ENCODE results near the gene ZRANB3. TPM values are rescaled to one million over a fixed set of nuclear protein-coding genes. Genes with fewer than 3 reads are reported as not detected.
"Not testable (repeated sequence)": the region's sequence is repeated elsewhere in the genome, so short reads cannot be mapped to it uniquely, and the experiment has no call there.

Gene ZRANB3
- total RNA-seq, 2 experiments from 2014 or later = 7.6 TPM

DNA sequence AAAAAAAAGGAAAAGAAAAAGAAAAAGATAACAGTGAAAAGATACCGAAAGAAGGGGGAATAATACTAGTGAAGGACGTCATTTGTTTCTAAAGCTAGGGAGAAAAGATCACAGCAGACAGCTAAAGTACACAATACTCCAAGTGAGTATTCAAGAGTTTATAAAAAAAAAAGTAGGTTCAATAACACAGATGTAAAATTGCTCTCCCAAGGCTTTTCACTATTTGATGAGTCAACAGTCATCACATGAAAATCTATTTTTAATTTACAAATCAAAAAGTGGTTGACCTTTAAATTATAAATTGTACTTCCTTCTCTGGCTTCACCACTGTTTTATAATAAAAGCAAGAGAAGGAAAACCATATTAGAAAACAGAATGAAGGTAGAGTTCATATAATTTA lies 144.0 kb downstream of the ZRANB3 start:
- Mint-ChIP-seq H3K4me3 (no peak overlapping the region), H3K9me3 (ENCODE audit: low read depth) (peaks cover 2% of the 10 kb centered on the region), H3K36me3 (peaks cover 5% of the 10 kb centered on the region), H3K27ac (no peak overlapping the region), H3K4me1 (no peaks in the 10 kb centered on the region), H3K27me3 (no peaks in the 10 kb centered on the region)
- CTCF ChIA-PET = no interaction called here
- no peak for DNase-seq
- no peak for ATAC-seq

DNA sequence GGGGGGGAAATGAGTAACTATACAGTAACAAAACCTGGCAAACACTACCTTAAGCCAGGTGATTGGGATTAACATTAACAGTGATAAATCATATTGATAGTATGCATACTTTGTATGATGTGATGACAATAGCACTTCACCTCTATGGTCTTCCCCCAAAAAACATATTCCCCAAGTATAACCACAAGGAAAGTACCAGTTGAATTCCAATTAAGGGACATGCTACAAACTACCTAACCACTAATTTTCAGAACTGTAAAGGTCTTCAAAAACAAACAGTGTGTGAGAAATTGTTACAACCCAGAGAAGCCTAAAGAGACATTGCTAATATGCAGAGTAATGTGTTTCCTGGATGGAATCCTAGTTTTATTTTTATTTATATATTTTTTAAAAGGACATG lies 152.4 kb downstream of the ZRANB3 start:
- H3K9me3 Mint-ChIP-seq (ENCODE audit: low read depth) = peaks cover 7% of the 10 kb centered on the region
- DNase-seq = no peak
- no peaks in the 10 kb centered on the region for H3K4me1 Mint-ChIP-seq
- ATAC-seq = no peak
- CTCF ChIA-PET = no interaction called here
- no peak overlapping the region for H3K4me3 Mint-ChIP-seq
- peaks cover 10% of the 10 kb centered on the region for H3K36me3 Mint-ChIP-seq
- no peak overlapping the region for H3K27ac Mint-ChIP-seq
- H3K27me3 Mint-ChIP-seq = no peaks in the 10 kb centered on the region

DNA sequence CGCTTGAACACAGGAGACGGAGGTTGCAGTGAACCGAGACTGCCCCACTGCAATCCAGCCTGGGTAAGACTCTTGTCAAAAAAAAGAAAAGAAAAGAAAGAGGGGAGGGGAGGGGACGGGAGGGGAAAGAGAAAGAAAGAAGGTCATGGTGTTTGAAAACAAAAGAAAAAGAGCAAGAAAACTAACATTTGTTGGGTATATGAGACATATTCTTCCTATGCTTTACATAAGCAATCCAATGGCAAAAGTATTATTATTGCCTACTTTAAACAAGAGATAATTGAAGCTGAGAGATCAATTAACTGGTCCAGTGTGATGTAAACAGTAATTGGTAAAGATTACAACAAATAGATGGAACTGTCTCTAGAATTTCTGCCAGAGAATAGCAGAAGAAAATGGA lies 157.3 kb downstream of the ZRANB3 start:
- no peaks in the 10 kb centered on the region for H3K27me3 Mint-ChIP-seq
- H3K36me3 Mint-ChIP-seq = peaks cover 10% of the 10 kb centered on the region
- DNase-seq = no peak
- no peak overlapping the region for H3K27ac Mint-ChIP-seq
- CTCF ChIA-PET = no interaction called here
- no peak for ATAC-seq
- H3K4me1 Mint-ChIP-seq = no peaks in the 10 kb centered on the region
- no peak overlapping the region for H3K4me3 Mint-ChIP-seq
- H3K9me3 Mint-ChIP-seq (ENCODE audit: low read depth) = peaks cover 9% of the 10 kb centered on the region

DNA sequence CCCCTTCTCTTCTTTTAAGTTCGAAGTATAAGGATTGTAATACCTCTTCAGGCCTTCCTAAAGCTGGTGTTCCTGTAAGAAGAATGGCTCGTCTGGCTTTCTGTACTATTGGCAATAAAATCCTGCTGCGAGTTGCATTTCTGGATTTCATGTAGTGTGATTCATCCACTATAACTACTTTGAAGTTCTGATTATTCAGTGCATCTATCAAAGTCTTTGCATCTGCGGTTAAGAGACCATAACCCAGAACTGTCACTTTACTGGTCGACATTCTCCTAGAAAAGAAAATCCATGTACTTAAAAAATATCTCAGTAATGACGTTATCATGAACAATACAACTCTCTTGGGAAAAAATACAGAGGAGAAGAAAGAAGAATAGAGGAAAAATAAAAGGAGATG lies 181.1 kb downstream of the ZRANB3 start:
- peaks cover 18% of the 10 kb centered on the region for H3K9me3 Mint-ChIP-seq (ENCODE audit: low read depth)
- CTCF ChIA-PET = no interaction called here

DNA sequence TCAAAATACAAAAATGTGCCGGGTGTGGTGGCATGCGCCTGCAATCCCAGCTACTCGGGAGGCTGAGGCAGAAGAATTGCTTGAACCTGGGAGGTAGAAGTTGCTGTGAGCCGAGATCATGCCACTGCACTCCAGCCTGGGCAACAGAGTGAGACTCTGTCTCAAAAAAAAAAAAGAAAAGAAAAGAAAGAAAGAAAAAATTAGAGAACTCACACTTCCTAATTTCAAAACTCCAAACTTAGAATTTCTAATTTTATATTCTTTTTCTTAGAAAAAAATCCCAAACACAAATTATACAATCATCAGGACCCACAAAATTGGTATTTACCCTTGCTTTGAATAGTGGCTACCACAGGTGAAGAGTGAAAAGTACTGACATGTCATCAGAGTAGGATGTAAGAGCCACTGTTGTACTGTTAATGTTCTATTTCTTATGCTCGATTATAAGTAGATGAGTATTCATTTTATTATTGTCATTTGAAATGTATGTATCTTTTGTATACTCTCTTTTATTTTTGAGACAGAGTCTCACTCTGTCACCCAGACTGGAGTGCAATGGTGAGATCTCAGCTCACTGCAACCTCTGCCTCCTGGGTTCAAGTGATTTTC lies 182.8 kb downstream of the ZRANB3 start:
- H3K27ac Mint-ChIP-seq, ATAC-seq, CTCF ChIA-PET, H3K4me1 Mint-ChIP-seq, H3K27me3 Mint-ChIP-seq, DNase-seq, H3K4me3 Mint-ChIP-seq: not testable (repeated sequence)
- Mint-ChIP-seq H3K36me3 (peaks cover 32% of the 10 kb centered on the region), H3K9me3 (ENCODE audit: low read depth) (peaks cover 16% of the 10 kb centered on the region)

More for the DNA sequence above, 181.1 kb downstream of the ZRANB3 start:
- Mint-ChIP-seq H3K27ac (no peak overlapping the region), H3K36me3 (peaks cover 28% of the 10 kb centered on the region), H3K27me3 (no peaks in the 10 kb centered on the region), H3K4me1 (no peaks in the 10 kb centered on the region), H3K4me3 (no peak overlapping the region)
- no peak for DNase-seq
- ATAC-seq = no peak

DNA sequence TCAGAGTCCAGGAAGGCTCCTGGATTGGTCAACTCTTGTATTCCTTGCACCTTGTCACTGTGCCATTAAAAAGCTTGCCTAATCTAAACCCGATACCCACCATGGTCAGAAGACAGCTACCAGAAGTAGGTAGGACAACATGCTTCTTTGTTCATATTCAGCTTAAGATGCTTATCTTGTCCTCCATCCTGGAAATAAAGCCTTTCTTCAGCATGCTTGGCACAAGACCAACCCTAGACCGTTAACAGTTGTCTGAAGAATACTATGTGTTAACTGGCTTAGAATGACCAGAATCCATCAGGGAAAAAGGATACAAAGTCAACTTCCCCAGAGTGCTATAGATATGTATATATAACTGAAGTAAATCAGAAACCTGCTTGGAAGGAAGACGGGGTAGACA lies 193.9 kb downstream of the ZRANB3 start:
- no peaks in the 10 kb centered on the region for H3K27me3 Mint-ChIP-seq
- no peak for DNase-seq
- CTCF ChIA-PET = no interaction called here
- no peak overlapping the region for H3K4me3 Mint-ChIP-seq
- no peaks in the 10 kb centered on the region for H3K4me1 Mint-ChIP-seq
- no peak overlapping the region for H3K27ac Mint-ChIP-seq
- ATAC-seq = no peak
- H3K9me3 Mint-ChIP-seq (ENCODE audit: low read depth) = peaks cover 4% of the 10 kb centered on the region
- peaks cover 9% of the 10 kb centered on the region for H3K36me3 Mint-ChIP-seq

DNA sequence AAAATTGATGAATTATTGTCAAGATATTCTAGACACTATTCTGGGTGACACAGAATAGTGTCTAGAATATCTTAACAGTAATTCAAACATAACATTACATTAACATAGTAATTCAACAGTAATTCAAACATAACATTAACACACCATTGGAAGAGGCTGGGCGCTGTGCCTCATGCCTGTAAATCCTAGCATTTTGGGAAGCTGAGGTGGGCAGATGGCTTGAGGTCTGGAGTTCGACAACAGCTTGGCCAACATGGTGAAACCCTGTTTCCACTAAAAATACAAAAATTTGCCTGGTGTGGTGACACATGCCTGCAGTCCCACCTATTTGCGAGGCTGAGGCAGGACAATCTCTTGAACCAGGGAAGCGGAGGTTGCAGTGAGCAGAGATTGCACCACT lies 195.8 kb downstream of the ZRANB3 start:
- no peaks in the 10 kb centered on the region for H3K4me1 Mint-ChIP-seq

DNA sequence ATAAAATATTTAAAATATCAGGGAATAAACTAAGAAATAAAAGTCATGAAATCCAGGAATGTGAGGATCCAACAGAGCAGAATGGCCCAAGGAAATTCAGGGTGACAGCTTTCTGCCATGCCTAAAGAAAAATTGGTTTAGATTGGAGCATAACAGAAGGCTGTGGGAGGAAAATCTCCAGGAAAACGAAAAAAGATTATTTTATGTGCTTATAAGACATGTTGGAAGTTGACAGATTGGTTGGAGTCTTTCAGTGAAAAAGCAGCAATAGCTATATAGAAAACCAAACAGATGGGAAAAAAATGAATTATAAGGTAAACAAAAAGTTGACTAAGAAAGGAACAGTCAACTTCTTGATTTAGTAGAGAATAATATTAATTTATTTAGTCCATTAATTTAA lies 203.9 kb downstream of the ZRANB3 start:
- Mint-ChIP-seq H3K4me3 (no peak overlapping the region), H3K4me1 (no peaks in the 10 kb centered on the region), H3K27me3 (no peaks in the 10 kb centered on the region), H3K9me3 (ENCODE audit: low read depth) (peaks cover 6% of the 10 kb centered on the region), H3K36me3 (peaks cover 3% of the 10 kb centered on the region), H3K27ac (no peak overlapping the region)
- DNase-seq = no peak
- no peak for ATAC-seq
- CTCF ChIA-PET = no interaction called here

More for the DNA sequence above, 195.8 kb downstream of the ZRANB3 start:
- peaks cover 2% of the 10 kb centered on the region for H3K9me3 Mint-ChIP-seq (ENCODE audit: low read depth)
- no peaks in the 10 kb centered on the region for H3K27me3 Mint-ChIP-seq
- H3K27ac Mint-ChIP-seq = no peak overlapping the region
- no peak for DNase-seq
- no peak for ATAC-seq
- CTCF ChIA-PET = no interaction called here
- H3K4me3 Mint-ChIP-seq = no peak overlapping the region
- H3K36me3 Mint-ChIP-seq = peaks cover 7% of the 10 kb centered on the region

DNA sequence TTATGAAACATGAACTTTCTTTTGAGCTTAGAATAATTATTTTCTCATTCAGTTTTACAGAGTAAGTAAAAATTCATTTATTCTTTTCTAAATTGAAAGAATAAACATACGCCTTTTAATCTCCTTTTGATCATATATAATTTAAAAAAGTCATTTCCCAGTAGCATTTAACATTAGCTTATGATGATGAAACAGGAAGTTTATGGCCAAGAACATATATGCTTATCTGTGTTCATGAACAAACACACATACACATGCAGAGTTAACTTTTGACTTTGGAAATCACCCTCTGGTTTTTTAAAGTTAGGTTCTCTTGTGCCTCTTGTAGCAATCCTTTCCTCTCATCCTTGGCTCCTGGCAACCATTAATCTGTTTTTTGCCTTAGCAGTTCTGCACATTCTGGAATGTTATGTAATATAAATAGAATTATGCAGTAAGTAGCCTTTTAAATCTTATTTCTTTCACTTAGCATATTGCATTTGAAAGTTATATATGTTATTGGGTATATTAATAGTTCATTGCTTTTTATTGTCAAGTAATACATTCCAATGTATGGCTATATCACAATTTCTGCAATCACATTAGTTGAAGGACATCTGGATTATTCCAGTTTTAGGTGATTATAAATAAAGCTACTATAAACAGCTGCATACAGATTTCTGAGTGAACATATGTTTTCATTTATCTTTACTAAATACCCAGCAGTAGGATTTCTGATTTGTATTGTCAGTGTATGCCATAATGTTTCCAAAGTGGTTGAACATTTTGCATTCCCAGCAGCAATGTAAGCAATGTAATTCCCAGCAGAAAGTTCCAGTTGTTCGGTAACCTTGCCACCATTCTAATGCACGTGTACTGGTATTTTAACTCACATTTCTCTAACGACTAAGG lies 210.3 kb downstream of the ZRANB3 start:
- DNase-seq (no peak), ATAC-seq (no peak)
- H3K27ac Mint-ChIP-seq = no peak overlapping the region
- peaks cover 4% of the 10 kb centered on the region for H3K9me3 Mint-ChIP-seq (ENCODE audit: low read depth)
- no peak overlapping the region for H3K4me3 Mint-ChIP-seq
- no peaks in the 10 kb centered on the region for H3K27me3 Mint-ChIP-seq
- H3K36me3 Mint-ChIP-seq = no peaks in the 10 kb centered on the region
- CTCF ChIA-PET = no interaction called here
- H3K4me1 Mint-ChIP-seq = no peaks in the 10 kb centered on the region

DNA sequence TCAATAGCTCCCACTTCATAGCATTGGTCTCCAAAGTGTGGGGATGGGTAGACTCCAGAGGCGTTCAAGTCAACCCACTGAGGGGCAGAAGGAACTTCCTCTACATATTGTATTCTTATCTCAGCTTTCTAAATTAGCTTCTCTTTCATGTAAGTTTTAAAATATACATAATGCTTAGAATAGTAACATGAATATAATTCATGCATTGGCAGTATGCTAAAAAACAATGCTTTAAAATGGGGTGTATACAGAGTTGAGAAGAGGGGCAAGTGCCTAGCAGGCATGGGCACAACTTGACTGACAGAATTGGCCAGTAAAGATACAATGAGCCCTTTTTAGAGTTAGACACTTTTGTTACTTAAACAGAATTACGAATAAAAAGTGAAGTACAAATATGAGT lies 212.2 kb downstream of the ZRANB3 start:
- ATAC-seq (no peak), DNase-seq (no peak)
- H3K27ac Mint-ChIP-seq = no peak overlapping the region
- H3K27me3 Mint-ChIP-seq = no peaks in the 10 kb centered on the region
- H3K4me1 Mint-ChIP-seq = no peaks in the 10 kb centered on the region
- CTCF ChIA-PET = no interaction called here
- no peak overlapping the region for H3K4me3 Mint-ChIP-seq
- H3K36me3 Mint-ChIP-seq = no peaks in the 10 kb centered on the region
- H3K9me3 Mint-ChIP-seq (ENCODE audit: low read depth) = peaks cover 2% of the 10 kb centered on the region

DNA sequence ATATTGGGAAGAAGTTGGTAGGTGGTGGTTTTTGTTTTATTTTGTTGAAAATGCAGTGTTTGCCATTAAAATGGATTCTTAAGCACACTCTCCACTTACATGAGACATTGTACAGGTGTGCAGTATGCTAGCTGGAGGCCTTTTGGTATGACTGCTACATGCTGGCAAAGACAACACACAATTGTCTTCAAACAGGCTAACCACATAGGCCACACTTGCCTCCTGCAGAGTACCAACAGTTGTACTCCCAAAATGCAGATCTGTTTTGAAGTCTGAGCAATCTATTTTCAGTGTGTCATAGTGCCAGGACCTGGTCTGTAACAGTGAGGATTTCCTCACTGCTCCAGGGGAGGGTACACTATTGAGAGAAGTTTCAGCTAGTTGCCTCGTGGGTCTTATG lies 213.6 kb downstream of the ZRANB3 start:
- H3K4me3 Mint-ChIP-seq = no peak overlapping the region

DNA sequence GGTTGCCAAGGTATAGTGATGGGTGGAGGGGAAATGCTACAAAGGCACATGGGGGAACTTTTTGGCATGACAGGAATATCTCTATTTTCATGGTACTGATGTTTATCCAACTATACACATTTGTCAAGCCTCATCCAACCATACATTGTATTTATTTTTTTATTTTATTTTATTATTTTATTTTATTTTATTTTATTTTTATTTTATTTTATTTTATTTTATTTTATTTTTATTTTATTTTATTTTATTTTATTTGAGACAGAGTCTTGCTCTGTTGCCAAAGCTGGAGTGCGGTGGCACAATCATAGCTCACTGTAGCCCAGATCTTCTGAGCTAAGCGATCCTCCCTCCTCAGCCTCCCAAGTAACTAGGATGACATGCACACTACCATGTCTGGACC lies 219.1 kb downstream of the ZRANB3 start:
- DNase-seq (no peak), ATAC-seq (no peak)
- H3K27ac Mint-ChIP-seq = no peak overlapping the region
- H3K4me3 Mint-ChIP-seq = no peak overlapping the region
- no peaks in the 10 kb centered on the region for H3K27me3 Mint-ChIP-seq
- CTCF ChIA-PET = no interaction called here
- peaks cover 15% of the 10 kb centered on the region for H3K36me3 Mint-ChIP-seq
- peaks cover 7% of the 10 kb centered on the region for H3K4me1 Mint-ChIP-seq
- peaks cover 6% of the 10 kb centered on the region for H3K9me3 Mint-ChIP-seq (ENCODE audit: low read depth)

More for the DNA sequence above, 213.6 kb downstream of the ZRANB3 start:
- CTCF ChIA-PET = no interaction called here
- DNase-seq = no peak
- Mint-ChIP-seq H3K4me1 (no peaks in the 10 kb centered on the region), H3K27me3 (no peaks in the 10 kb centered on the region), H3K36me3 (no peaks in the 10 kb centered on the region), H3K9me3 (ENCODE audit: low read depth) (no peaks in the 10 kb centered on the region), H3K27ac (no peak overlapping the region)
- no peak for ATAC-seq

DNA sequence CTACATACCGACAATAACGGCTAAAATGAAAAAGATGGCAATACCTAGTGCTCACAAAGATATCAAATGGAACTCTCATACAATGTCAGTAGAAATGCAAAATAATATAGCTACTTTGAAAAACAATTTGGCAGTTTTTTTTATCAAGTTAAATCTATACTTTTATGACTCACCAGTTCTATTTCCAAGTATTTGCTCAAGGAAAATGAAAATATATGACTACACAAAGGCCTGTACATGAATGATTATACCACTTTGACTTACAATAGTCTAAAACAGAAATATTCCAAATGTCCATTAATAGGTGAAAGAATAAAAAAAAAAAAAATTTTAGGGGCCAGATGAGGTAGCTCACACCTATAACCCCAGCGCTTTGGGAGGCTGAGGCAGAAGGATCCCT lies 219.8 kb downstream of the ZRANB3 start:
- no peak for ATAC-seq
- CTCF ChIA-PET = no interaction called here
- no peak for DNase-seq
- Mint-ChIP-seq H3K36me3 (peaks cover 15% of the 10 kb centered on the region), H3K27ac (no peak overlapping the region), H3K4me3 (no peak overlapping the region), H3K9me3 (ENCODE audit: low read depth) (peaks cover 6% of the 10 kb centered on the region), H3K4me1 (peaks cover 7% of the 10 kb centered on the region), H3K27me3 (no peaks in the 10 kb centered on the region)

DNA sequence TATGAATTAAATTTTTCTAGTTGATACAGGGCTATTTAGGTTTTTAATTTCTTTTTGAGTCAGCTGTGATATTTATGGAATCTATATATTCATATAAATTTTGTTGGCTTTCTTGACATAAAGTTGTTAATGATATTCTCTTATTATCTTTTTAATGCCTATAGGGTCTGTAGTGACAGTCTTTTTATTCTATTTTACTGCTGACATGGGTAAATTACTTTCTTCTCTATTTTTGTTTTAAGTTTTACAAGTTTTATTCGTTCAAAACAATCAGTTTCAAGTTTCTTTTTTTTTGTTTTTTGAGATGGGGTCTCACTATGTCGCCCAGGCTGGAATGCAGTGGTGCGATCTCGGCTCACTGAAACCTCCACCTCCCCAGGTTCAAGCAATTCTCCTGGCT lies 226.3 kb downstream of the ZRANB3 start:
- no peak for DNase-seq
- H3K36me3 Mint-ChIP-seq = peaks cover 16% of the 10 kb centered on the region
- CTCF ChIA-PET = no interaction called here
- peaks cover 12% of the 10 kb centered on the region for H3K9me3 Mint-ChIP-seq (ENCODE audit: low read depth)
- H3K4me1 Mint-ChIP-seq = peaks cover 7% of the 10 kb centered on the region
- no peak overlapping the region for H3K27ac Mint-ChIP-seq
- no peak for ATAC-seq
- no peak overlapping the region for H3K4me3 Mint-ChIP-seq
- H3K27me3 Mint-ChIP-seq = no peaks in the 10 kb centered on the region
